H9 (cell line): ENCODE data around the gene HOXC6. TPM values are rescaled to one million over a fixed set of nuclear protein-coding genes. Genes with fewer than 3 reads are reported as not detected.

Experiments
- DNase-seq: peaks from one replicate; pipeline ENCODE4 v3.0.0-alpha.2; 2017
- H2AFZ ChIP-seq: one replicate; pipeline ENCODE4 v1.6.1; 2013; ENCODE audit warnings: mild to moderate bottlenecking, low read length, control low read depth, moderate library complexity
- H2AK5ac ChIP-seq: 2 replicates; pipeline ENCODE4 v1.6.1; 2013; ENCODE audit warnings: low read length, control low read depth, mixed read lengths; ENCODE audit not compliant: insufficient read length
- H2BK120ac ChIP-seq: one replicate; pipeline ENCODE4 v1.6.1; 2013; ENCODE audit warnings: low read depth, mild to moderate bottlenecking, low read length, control low read depth, inconsistent platforms; ENCODE audit not compliant: poor library complexity, severe bottlenecking
- H2BK12ac ChIP-seq: 2 replicates; pipeline ENCODE4 v1.6.1; 2013; ENCODE audit warnings: low read length, control low read depth, mixed read lengths, low read depth; ENCODE audit not compliant: insufficient read length
- H2BK15ac ChIP-seq: 2 replicates; pipeline ENCODE4 v1.6.1; 2013; ENCODE audit warnings: low read depth, low read length, control low read depth
- H2BK20ac ChIP-seq: one replicate; pipeline ENCODE4 v1.6.1; 2013; ENCODE audit warnings: low read depth, mild to moderate bottlenecking, low read length, control low read depth, inconsistent platforms; ENCODE audit not compliant: poor library complexity, severe bottlenecking
- H2BK5ac ChIP-seq: 2 replicates; pipeline ENCODE4 v1.6.1; 2013; ENCODE audit warnings: low read length, control low read depth, mixed read lengths; ENCODE audit not compliant: insufficient read length
- H3K14ac ChIP-seq: 2 replicates; pipeline ENCODE4 v1.6.1; 2013; ENCODE audit warnings: low read length, control low read depth; ENCODE audit not compliant: insufficient read depth
- H3K18ac ChIP-seq: 2 replicates; pipeline ENCODE4 v1.6.1; 2013; ENCODE audit warnings: low read depth, mild to moderate bottlenecking, mixed read lengths, low read length, control low read depth; ENCODE audit not compliant: insufficient read length
- H3K23ac ChIP-seq: 2 replicates; pipeline ENCODE4 v1.6.1; 2013; ENCODE audit warnings: low read length, control low read depth, mixed read lengths, low read depth; ENCODE audit not compliant: insufficient read length
- H3K23me2 ChIP-seq: 2 replicates; pipeline ENCODE4 v1.6.1; 2013; ENCODE audit warnings: low read depth, mild to moderate bottlenecking, mixed read lengths, low read length, control low read depth; ENCODE audit not compliant: insufficient read length, poor library complexity, severe bottlenecking
- H3K27ac ChIP-seq: 2 replicates; pipeline ENCODE4 v1.5.1; 2013; ENCODE audit warnings: low read length, control low read depth, mixed read lengths, low read depth; ENCODE audit not compliant: insufficient read length
- H3K27me3 ChIP-seq: 2 replicates; pipeline ENCODE4 v1.6.1; 2013; ENCODE audit warnings: low read length, control low read depth, inconsistent platforms; ENCODE audit not compliant: insufficient read depth
- H3K4ac ChIP-seq: 2 replicates; pipeline ENCODE4 v1.6.1; 2013; ENCODE audit warnings: low read depth, mild to moderate bottlenecking, control low read depth, inconsistent platforms, low read length, moderate library complexity
- H3K4me1 ChIP-seq: 2 replicates; pipeline ENCODE4 v1.6.1; 2013; ENCODE audit warnings: low read length, control low read depth, inconsistent platforms; ENCODE audit not compliant: insufficient read depth
- H3K4me2 ChIP-seq: 2 replicates; pipeline ENCODE4 v1.6.1; 2013; ENCODE audit warnings: low read length, control low read depth, mixed read lengths; ENCODE audit not compliant: insufficient read length, insufficient read depth
- H3K56ac ChIP-seq: 2 replicates; pipeline ENCODE4 v1.6.1; 2013; ENCODE audit warnings: low read depth, mild to moderate bottlenecking, mixed read lengths, low read length, control low read depth; ENCODE audit not compliant: insufficient read length
- H3K79me1 ChIP-seq: 2 replicates; pipeline ENCODE4 v1.6.1; 2013; ENCODE audit warnings: low read depth, mild to moderate bottlenecking, moderate library complexity, low read length, control low read depth, inconsistent platforms; ENCODE audit not compliant: insufficient read depth, poor library complexity, severe bottlenecking
- H3K79me2 ChIP-seq: 2 replicates; pipeline ENCODE4 v1.6.1; 2013; ENCODE audit warnings: low read length, control low read depth, inconsistent platforms; ENCODE audit not compliant: insufficient read depth
- H3K9ac ChIP-seq: 2 replicates; pipeline ENCODE4 v1.6.1; 2013; ENCODE audit warnings: low read length, control low read depth, mixed read lengths; ENCODE audit not compliant: insufficient read length; ENCODE audit errors: extremely low read depth
- H3K9me3 ChIP-seq: one replicate; pipeline ENCODE4 v1.6.1; 2013; ENCODE audit warnings: low read depth, low read length, inconsistent platforms; ENCODE audit not compliant: control insufficient read depth
- H3T11ph ChIP-seq: one replicate; pipeline ENCODE4 v1.6.1; 2013; ENCODE audit warnings: mild to moderate bottlenecking, low read length, control low read depth, inconsistent platforms
- H4K20me1 ChIP-seq: one replicate; pipeline ENCODE4 v1.6.1; 2013; ENCODE audit not compliant: control insufficient read depth, insufficient read length, insufficient read depth
- H4K5ac ChIP-seq: 2 replicates; pipeline ENCODE4 v1.6.1; 2013; ENCODE audit warnings: low read depth, mild to moderate bottlenecking, mixed read lengths, low read length, control low read depth; ENCODE audit not compliant: insufficient read length
- H4K8ac ChIP-seq: replicated peaks from 2 replicates; pipeline ENCODE4 v1.6.1; 2013; ENCODE audit warnings: low read length, control low read depth, mixed read lengths, low read depth; ENCODE audit not compliant: insufficient read length
- H4K91ac ChIP-seq: 2 replicates; pipeline ENCODE4 v1.6.1; 2013; ENCODE audit warnings: low read depth, mild to moderate bottlenecking, moderate library complexity, mixed read lengths, low read length, control low read depth; ENCODE audit not compliant: insufficient read length
- H3K27ac Mint-ChIP-seq, 3 experiments: 2 replicates in 2 of 3; 3 replicates in 1 of 3; pipeline ENCODE4 v1.8.0; 2020 to 2021; ENCODE audit warnings: mixed read lengths in 3 of 3, mild to moderate bottlenecking in 1 of 3, moderate library complexity in 1 of 3
- H3K27me3 Mint-ChIP-seq: 2 replicates; pipeline ENCODE4 v1.8.0; 2021; ENCODE audit warnings: low read depth, mild to moderate bottlenecking, moderate library complexity, mixed read lengths
- H3K36me3 Mint-ChIP-seq, 3 experiments: 2 replicates in 2 of 3; 3 replicates in 1 of 3; pipeline ENCODE4 v1.8.0; 2020 to 2021; ENCODE audit warnings: low read depth in 3 of 3, mixed read lengths in 3 of 3; ENCODE audit not compliant: insufficient read depth in 1 of 3
- H3K4me1 Mint-ChIP-seq, 2 experiments: 2 replicates each; pipeline ENCODE4 v1.8.0; 2020; ENCODE audit warnings: mixed read lengths in 2 of 2
- H3K4me3 Mint-ChIP-seq, 2 experiments: 2 replicates in 1 of 2; 3 replicates in 1 of 2; pipeline ENCODE4 v1.8.0; 2020 to 2021; ENCODE audit warnings: mild to moderate bottlenecking in 2 of 2, mixed read lengths in 2 of 2, moderate library complexity in 1 of 2
- H3K9me3 Mint-ChIP-seq, 2 experiments: 2 replicates in 1 of 2; 3 replicates in 1 of 2; pipeline ENCODE4 v1.8.0; 2020; ENCODE audit warnings: mild to moderate bottlenecking in 2 of 2, mixed read lengths in 2 of 2, moderate library complexity in 1 of 2
- CTCF ChIP-seq: fragments of 200-600 bp; sonication (generic); conservative IDR thresholded peaks from 3 replicates; pipeline ENCODE4 v1.8.0; 2021; ENCODE audit warnings: antibody characterized with exemption, mild to moderate bottlenecking
- WGBS: extraction: QIAGEN DNeasy Blood & Tissue Kit; methylation state at CpG from one replicate; pipeline ENCODE4 v1.1.7; 2013; ENCODE audit warnings: missing lambda C conversion rate, low lambda C conversion rate, mixed read lengths; ENCODE audit not compliant: insufficient read length; ENCODE audit errors: extremely low coverage; 5-methylcytosine and 5-hydroxymethylcytosine counted together
- total RNA-seq: library from RNA; stranded (reverse); gene quantifications from 2 replicates; pipeline ENCODE4 v1.2.1, GENCODE V29; 2021

The HOXC6 gene
- total RNA-seq, 1 experiment from 2014 or later, result not detected

- H3K23ac ChIP-seq, result no peak overlapping the region
- no CpG with 5 or more reads among the region's 4 CpGs for WGBS
- no peak overlapping the region for H3K4me2 ChIP-seq
- no peak overlapping the region for H4K5ac ChIP-seq
- no peak overlapping the region for H2BK20ac ChIP-seq
- H3T11ph ChIP-seq, result no peak overlapping the region
- Mint-ChIP-seq H3K9me3 (peaks cover 3 to 11% of the 10 kb centered on the region in 2 experiments; a peak in 4 of 5 replicates), H3K4me3 (no peak overlapping the region), H3K27ac (no peak overlapping the region), H3K27me3 (peaks cover 100% of the 10 kb centered on the region), H3K36me3 (no peaks in the 10 kb centered on the region; a peak in 2 of 7 replicates), H3K4me1 (peaks cover 3 to 11% of the 10 kb centered on the region in 2 experiments; a peak in 2 of 4 replicates)
- H3K9ac ChIP-seq, result no peak overlapping the region
- no peak for TF ChIP-seq CTCF
- H2AFZ ChIP-seq, result no peak overlapping the region
- no peaks in the 10 kb centered on the region for H3K79me2 ChIP-seq
- no peak overlapping the region for H3K4ac ChIP-seq
- H3K23me2 ChIP-seq, result no peaks in the 10 kb centered on the region
- no peak overlapping the region for H3K27ac ChIP-seq
- H3K9me3 ChIP-seq, result no peaks in the 10 kb centered on the region
- no peak for DNase-seq
- no peaks in the 10 kb centered on the region for H4K20me1 ChIP-seq
- H2AK5ac ChIP-seq, result no peak overlapping the region
- no peak overlapping the region for H3K18ac ChIP-seq
- H4K8ac ChIP-seq, result no peak overlapping the region
- H2BK12ac ChIP-seq, result no peak overlapping the region
- no peak overlapping the region for H2BK120ac ChIP-seq
- H2BK15ac ChIP-seq, result no peak overlapping the region
- H3K79me1 ChIP-seq, result no peaks in the 10 kb centered on the region
- no peak overlapping the region for H2BK5ac ChIP-seq
- H3K27me3 ChIP-seq, result peaks cover 96% of the 10 kb centered on the region
- H3K56ac ChIP-seq, result no peak overlapping the region
- no peak overlapping the region for H4K91ac ChIP-seq
- no peak overlapping the region for H3K14ac ChIP-seq
- no peaks in the 10 kb centered on the region for H3K4me1 ChIP-seq
Measured at GRCh38 chr12:53987787-53988230, 40.4 kb upstream of the HOXC6 start.
